ENCODE data around the gene TBC1D19.

GRCh38 chr4:26709246-26709645, 125.4 kb downstream of the TBC1D19 start:
- no peak for TF ChIP-seq EZH2 (IDR thresholded peaks at IDR 0.05; ENCODE audit: insufficient read depth, poor library complexity, severe bottlenecking)
- no peak for TF ChIP-seq EZH2phosphoT487 (IDR thresholded peaks at IDR 0.05; ENCODE audit: insufficient read depth, low read depth)
